PFSK-1 (cell line): ENCODE results near the gene PCSK9.

Experiments
- FOXP2 ChIP-seq: optimal IDR thresholded peaks from 2 replicates; pipeline ENCODE3; 2011; ENCODE audit warnings: borderline replicate concordance, control low read depth, inconsistent platforms; ENCODE audit not compliant: insufficient read depth; ENCODE audit errors: extremely low read length, extremely low read depth
- POLR2AphosphoS5 ChIP-seq: IDR thresholded peaks from 2 replicates; pipeline ENCODE4 v1.6.1; 2012; ENCODE audit warnings: low read depth, mild to moderate bottlenecking, control low read depth, low read length, moderate library complexity
- SIN3A ChIP-seq: IDR thresholded peaks from 2 replicates; pipeline ENCODE4 v1.6.1; 2012; ENCODE audit warnings: mild to moderate bottlenecking, low read length, moderate library complexity, borderline replicate concordance; ENCODE audit not compliant: insufficient read depth
- TAF1 ChIP-seq: IDR thresholded peaks from 2 replicates; pipeline ENCODE4 v1.6.1; 2012; ENCODE audit warnings: low read length, control low read depth, borderline replicate concordance; ENCODE audit not compliant: insufficient read depth
- TF ChIP-seq, protein P1 (sequence below), 2 experiments: IDR thresholded peaks; 2 replicates each; pipeline versions ENCODE4 v1.6.1 to v1.8.0; 2011 to 2012; ENCODE audit warnings: low read depth in 2 of 2, low read length in 2 of 2, control low read depth in 1 of 2, inconsistent platforms in 1 of 2, mild to moderate bottlenecking in 1 of 2, moderate library complexity in 1 of 2; ENCODE audit not compliant: insufficient read depth in 1 of 2

DNA sequence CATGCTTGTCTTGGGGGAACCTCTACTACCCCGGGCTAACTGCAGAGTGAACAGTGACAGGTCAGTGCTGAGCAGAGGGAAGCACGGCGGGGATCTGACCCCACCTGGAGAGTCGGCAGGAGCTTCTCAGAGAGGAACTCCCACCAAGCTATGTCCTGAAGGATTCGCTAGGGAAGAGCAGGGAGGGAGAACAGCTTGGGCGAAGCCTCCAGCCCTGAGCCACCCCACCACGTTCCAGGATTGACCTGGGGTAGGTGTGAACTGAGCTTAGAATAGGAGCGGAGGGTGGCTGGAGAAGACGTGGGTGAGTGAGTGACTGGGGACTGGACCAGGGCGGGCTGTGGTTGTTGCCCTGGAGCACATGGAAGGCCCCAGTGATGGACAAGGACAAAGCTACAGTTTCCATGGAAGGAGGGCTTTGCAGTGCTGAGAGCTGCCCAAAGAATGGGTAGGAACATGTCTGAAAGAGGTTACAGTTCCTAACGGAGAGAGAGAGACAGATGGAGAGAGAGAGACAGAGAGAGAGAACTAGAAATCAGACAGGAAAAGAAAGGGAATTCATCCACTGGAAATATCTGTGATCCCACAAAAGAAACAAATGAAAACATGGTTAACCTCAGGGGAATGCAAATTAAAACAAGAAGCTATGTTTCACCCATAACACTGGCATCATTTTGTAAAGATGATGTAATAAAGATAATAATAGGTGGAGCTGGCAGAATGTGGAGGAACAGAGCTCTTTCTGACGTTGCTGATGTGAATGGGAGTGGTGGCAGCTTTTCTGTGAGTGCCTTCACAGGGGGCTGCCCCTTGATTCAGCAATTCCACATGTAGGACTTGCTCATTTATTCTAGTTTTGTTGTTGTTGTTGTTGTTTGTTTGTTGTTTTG, 23.4 kb upstream of the PCSK9 start:
- TF ChIP-seq POLR2AphosphoS5 (no peak), TAF1 (no peak), SIN3A (no peak), FOXP2 (no peak)
- TF ChIP-seq, protein P1, sequence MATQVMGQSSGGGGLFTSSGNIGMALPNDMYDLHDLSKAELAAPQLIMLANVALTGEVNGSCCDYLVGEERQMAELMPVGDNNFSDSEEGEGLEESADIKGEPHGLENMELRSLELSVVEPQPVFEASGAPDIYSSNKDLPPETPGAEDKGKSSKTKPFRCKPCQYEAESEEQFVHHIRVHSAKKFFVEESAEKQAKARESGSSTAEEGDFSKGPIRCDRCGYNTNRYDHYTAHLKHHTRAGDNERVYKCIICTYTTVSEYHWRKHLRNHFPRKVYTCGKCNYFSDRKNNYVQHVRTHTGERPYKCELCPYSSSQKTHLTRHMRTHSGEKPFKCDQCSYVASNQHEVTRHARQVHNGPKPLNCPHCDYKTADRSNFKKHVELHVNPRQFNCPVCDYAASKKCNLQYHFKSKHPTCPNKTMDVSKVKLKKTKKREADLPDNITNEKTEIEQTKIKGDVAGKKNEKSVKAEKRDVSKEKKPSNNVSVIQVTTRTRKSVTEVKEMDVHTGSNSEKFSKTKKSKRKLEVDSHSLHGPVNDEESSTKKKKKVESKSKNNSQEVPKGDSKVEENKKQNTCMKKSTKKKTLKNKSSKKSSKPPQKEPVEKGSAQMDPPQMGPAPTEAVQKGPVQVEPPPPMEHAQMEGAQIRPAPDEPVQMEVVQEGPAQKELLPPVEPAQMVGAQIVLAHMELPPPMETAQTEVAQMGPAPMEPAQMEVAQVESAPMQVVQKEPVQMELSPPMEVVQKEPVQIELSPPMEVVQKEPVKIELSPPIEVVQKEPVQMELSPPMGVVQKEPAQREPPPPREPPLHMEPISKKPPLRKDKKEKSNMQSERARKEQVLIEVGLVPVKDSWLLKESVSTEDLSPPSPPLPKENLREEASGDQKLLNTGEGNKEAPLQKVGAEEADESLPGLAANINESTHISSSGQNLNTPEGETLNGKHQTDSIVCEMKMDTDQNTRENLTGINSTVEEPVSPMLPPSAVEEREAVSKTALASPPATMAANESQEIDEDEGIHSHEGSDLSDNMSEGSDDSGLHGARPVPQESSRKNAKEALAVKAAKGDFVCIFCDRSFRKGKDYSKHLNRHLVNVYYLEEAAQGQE (IDR thresholded peaks at IDR 0.05; ENCODE audit: insufficient read depth in 1 of 2, low read depth in 2 of 2, low read length in 2 of 2): no peak
